NCI-H2107 treated with DMSO at 0.1 percent for 48 hours (cell line): Measurements from ENCODE around the gene MAGEB1.

Experiments
- DNase-seq: peaks from one replicate; lab custom pipeline; 2025; ENCODE audit not compliant: unreplicated experiment; lab: John Stamatoyannopoulos, UW

Gene MAGEB1

DNA sequence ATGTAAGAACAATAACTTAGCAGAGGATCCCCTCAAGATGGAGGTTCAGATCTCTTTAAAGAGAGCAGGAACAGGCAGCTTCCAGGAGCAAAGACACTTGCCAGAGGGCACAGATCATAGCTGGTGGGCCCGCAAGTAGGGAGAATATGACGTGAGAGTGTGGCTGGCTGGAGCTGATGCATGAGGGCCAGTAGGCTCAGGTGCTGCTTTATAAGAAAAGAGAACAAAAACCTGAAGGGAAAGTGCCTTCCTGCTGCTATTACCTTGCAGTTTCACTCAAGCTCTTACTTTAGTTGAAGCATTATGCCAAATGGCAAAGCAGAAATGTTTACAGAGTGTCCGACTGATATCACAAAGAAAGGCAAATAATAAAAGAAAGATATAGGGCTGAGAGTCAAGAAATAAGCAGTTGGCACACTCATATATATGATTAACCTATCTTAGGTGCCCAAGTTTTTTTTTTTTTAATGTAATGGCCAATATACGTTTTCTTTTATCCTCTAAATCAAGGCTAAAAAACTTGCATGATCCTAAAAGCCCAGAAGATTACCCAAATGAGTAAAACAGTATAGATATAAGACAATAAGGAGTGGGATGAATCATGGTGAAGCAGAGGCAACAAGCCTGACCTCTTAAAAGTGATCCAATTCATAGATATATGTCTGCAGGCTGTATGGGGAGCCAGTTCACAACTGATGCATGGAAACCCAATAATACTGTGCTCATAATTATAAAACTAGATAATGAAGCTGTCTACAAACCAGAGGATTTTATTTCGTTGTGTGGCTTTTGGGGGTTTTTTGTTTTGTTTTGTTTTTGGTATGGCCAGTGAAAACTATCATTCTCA, 49.7 kb downstream of the MAGEB1 start:
- DNase-seq, result no peak

DNA sequence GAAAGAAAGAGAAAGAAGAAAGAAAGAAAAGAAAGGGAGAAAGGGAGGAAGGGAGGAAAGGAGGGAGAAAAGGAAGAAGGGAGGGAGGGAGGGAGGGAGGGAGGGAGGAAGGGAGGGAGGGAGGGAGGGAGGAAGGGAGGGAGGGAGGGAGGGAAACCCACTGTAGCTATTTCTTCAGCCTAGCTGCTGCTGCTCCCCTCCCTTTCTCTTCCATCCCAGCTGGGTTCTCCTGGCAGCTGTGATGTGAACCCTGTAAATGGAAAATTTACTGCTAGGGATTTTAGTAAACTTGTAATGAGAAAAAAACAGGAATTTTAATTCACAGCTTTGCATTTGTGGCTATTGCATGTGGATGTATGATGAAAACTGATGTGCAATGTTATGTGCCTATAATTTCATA, 54.3 kb downstream of the MAGEB1 start:
- DNase-seq, result no peak
